Measurements from ENCODE around the gene XBP1. TPM values are rescaled to one million over a fixed set of nuclear protein-coding genes. Genes with fewer than 3 reads are reported as not detected.

The XBP1 gene
- total and polyA plus RNA-seq, 2 of the 13 experiments (the other 11 are each of a cell fraction or from before 2014, with no cell fraction given), result 416 to 427 TPM

- TF ChIP-seq ZNF275 (CRISPR knock-in tag; IDR thresholded peaks at IDR 0.05; ENCODE audit: borderline replicate concordance), result no peak
- peak; percentile 32; the same call in 1 of the 2 replicates for TF ChIP-seq MEIS2 (CRISPR knock-in tag; IDR thresholded peaks at IDR 0.05)
- TF ChIP-seq KLF16 (CRISPR knock-in tag; IDR thresholded peaks at IDR 0.05), result peak in 1 of 2 experiments; percentile 90; a peak in 2 of 4 replicates
- TF ChIP-seq ZNF629 (CRISPR knock-in tag; conservative IDR thresholded peaks at IDR 0.05), result peak; percentile 96
- no peak for TF ChIP-seq MATR3 (CRISPR knock-in tag; IDR thresholded peaks at IDR 0.05)
- TF ChIP-seq ETV6 (CRISPR knock-in tag; conservative IDR thresholded peaks at IDR 0.05), result 0 out of 2 replicates have a peak, but pooled peaks have one; percentile 43
- no peak for TF ChIP-seq ATAD3A (CRISPR knock-in tag; IDR thresholded peaks at IDR 0.05)
- 0 out of 2 replicates have a peak, but pooled peaks have one; percentile 36 for TF ChIP-seq PCBP1 (IDR thresholded peaks at IDR 0.05; ENCODE audit: borderline replicate concordance, low read depth, low read length)
- TF ChIP-seq WIZ (CRISPR knock-in tag; IDR thresholded peaks at IDR 0.05), result no peak
- TF ChIP-seq CCAR2 (optimal IDR thresholded peaks at IDR 0.05; ENCODE audit: low read depth, low read length), result no peak
- TF ChIP-seq RFX5 (IDR thresholded peaks at IDR 0.05; ENCODE audit: low read depth, low read length), result no peak
- TF ChIP-seq TMF1 (CRISPR knock-in tag; IDR thresholded peaks at IDR 0.05; ENCODE audit: low read depth), result peak; percentile 96; the same call in 1 of the 2 replicates
- TF ChIP-seq NKX3-1 (CRISPR knock-in tag; IDR thresholded peaks at IDR 0.05), result peak; percentile 60; the same call in 1 of the 2 replicates
- TF ChIP-seq YEATS4 (CRISPR knock-in tag; IDR thresholded peaks at IDR 0.05; ENCODE audit: borderline replicate concordance), result peak; percentile 78; the same call in 1 of the 2 replicates
- TF ChIP-seq, protein P1, sequence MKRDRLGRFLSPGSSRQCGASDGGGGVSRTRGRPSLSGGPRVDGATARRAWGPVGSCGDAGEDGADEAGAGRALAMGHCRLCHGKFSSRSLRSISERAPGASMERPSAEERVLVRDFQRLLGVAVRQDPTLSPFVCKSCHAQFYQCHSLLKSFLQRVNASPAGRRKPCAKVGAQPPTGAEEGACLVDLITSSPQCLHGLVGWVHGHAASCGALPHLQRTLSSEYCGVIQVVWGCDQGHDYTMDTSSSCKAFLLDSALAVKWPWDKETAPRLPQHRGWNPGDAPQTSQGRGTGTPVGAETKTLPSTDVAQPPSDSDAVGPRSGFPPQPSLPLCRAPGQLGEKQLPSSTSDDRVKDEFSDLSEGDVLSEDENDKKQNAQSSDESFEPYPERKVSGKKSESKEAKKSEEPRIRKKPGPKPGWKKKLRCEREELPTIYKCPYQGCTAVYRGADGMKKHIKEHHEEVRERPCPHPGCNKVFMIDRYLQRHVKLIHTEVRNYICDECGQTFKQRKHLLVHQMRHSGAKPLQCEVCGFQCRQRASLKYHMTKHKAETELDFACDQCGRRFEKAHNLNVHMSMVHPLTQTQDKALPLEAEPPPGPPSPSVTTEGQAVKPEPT (CRISPR knock-in tag; IDR thresholded peaks at IDR 0.05; ENCODE audit: low read depth), result 0 out of 2 replicates have a peak, but pooled peaks have one; percentile 33
- no peak for TF ChIP-seq ZNF510 (CRISPR knock-in tag; IDR thresholded peaks at IDR 0.05; ENCODE audit: low read depth)
- TF ChIP-seq BATF2 (CRISPR knock-in tag; IDR thresholded peaks at IDR 0.05), result no peak
- 0 out of 2 replicates have a peak, but pooled peaks have one; percentile 50 for TF ChIP-seq ZSCAN22 (CRISPR knock-in tag; IDR thresholded peaks at IDR 0.05)
- TF ChIP-seq SUZ12 (IDR thresholded peaks at IDR 0.05; ENCODE audit: low read depth, low read length), result peak; percentile 84
- TF ChIP-seq CEBPG (CRISPR knock-in tag; IDR thresholded peaks at IDR 0.05), result peak; percentile 52
- no peak; the same call in 1 of the 2 replicates for TF ChIP-seq ZFP90 (CRISPR knock-in tag; IDR thresholded peaks at IDR 0.05; ENCODE audit: borderline replicate concordance)
- TF ChIP-seq, protein P2, sequence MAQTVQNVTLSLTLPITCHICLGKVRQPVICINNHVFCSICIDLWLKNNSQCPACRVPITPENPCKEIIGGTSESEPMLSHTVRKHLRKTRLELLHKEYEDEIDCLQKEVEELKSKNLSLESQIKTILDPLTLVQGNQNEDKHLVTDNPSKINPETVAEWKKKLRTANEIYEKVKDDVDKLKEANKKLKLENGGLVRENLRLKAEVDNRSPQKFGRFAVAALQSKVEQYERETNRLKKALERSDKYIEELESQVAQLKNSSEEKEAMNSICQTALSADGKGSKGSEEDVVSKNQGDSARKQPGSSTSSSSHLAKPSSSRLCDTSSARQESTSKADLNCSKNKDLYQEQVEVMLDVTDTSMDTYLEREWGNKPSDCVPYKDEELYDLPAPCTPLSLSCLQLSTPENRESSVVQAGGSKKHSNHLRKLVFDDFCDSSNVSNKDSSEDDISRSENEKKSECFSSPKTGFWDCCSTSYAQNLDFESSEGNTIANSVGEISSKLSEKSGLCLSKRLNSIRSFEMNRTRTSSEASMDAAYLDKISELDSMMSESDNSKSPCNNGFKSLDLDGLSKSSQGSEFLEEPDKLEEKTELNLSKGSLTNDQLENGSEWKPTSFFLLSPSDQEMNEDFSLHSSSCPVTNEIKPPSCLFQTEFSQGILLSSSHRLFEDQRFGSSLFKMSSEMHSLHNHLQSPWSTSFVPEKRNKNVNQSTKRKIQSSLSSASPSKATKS (CRISPR knock-in tag; IDR thresholded peaks at IDR 0.05), result no peak
- TF ChIP-seq MXI1 (IDR thresholded peaks at IDR 0.05; ENCODE audit: borderline replicate concordance, low read depth, low read length), result peak; percentile 73; the same call in 1 of the 3 replicates
- peak; percentile 68 for TF ChIP-seq ELF3 (CRISPR knock-in tag; IDR thresholded peaks at IDR 0.05)
These were observed 27.5 kb downstream of the XBP1 start, which contains the start of gene CCDC117 (continued) for GRCh38 chr22:28772633-28773460.

Data from HepG2 (cell line).